GM23248 (cell line): ENCODE results near the gene KCNA2. TPM values are rescaled to one million over a fixed set of nuclear protein-coding genes. Genes with fewer than 3 reads are reported as not detected.

Experiments used
- DNase-seq: peaks from one replicate; pipeline ENCODE4 v3.0.0-alpha.2; 2015
- H2AFZ ChIP-seq: fragments of 200-600 bp; sonication (generic); 2 replicates; pipeline ENCODE4 v1.6.1; 2016; ENCODE audit warnings: antibody characterized with exemption
- H3F3A ChIP-seq: fragments of 200-600 bp; sonication (generic); 2 replicates; pipeline ENCODE4 v1.6.1; 2016; ENCODE audit warnings: mild to moderate bottlenecking, antibody characterized with exemption, mixed run types; ENCODE audit not compliant: insufficient read depth
- H3K27ac ChIP-seq: fragments of 200-600 bp; sonication (generic); 2 replicates; pipeline ENCODE4 v1.5.1; 2016; ENCODE audit warnings: mild to moderate bottlenecking
- H3K27me3 ChIP-seq: fragments of 200-600 bp; sonication (generic); replicated peaks from 2 replicates; pipeline ENCODE4 v1.6.1; 2016; ENCODE audit warnings: mild to moderate bottlenecking; ENCODE audit not compliant: insufficient read depth
- H3K36me3 ChIP-seq: fragments of 200-600 bp; sonication (generic); 2 replicates; pipeline ENCODE4 v1.6.1; 2016; ENCODE audit warnings: low read depth, mild to moderate bottlenecking
- H3K4me1 ChIP-seq: fragments of 200-600 bp; sonication (generic); 2 replicates; pipeline ENCODE4 v1.6.1; 2016; ENCODE audit warnings: mild to moderate bottlenecking; ENCODE audit not compliant: insufficient read depth
- H3K4me2 ChIP-seq: fragments of 200-600 bp; sonication (generic); one replicate; pipeline ENCODE4 v1.6.1; 2016; ENCODE audit warnings: mild to moderate bottlenecking; ENCODE audit not compliant: unreplicated experiment
- H3K4me3 ChIP-seq: fragments of 200-600 bp; sonication (generic); 2 replicates; pipeline ENCODE4 v1.5.1; 2016; ENCODE audit warnings: mild to moderate bottlenecking
- H3K79me2 ChIP-seq: fragments of 200-600 bp; sonication (generic); 2 replicates; pipeline ENCODE4 v1.6.1; 2016; ENCODE audit warnings: mild to moderate bottlenecking; ENCODE audit not compliant: insufficient read depth
- H3K9ac ChIP-seq: fragments of 200-600 bp; sonication (generic); 2 replicates; pipeline ENCODE4 v1.6.1; 2016; ENCODE audit warnings: mild to moderate bottlenecking
- H3K9me2 ChIP-seq: fragments of 200-600 bp; sonication (generic); 2 replicates; pipeline ENCODE4 v1.6.1; 2016; ENCODE audit warnings: mixed run types, mild to moderate bottlenecking, moderate library complexity; ENCODE audit not compliant: insufficient read depth
- H3K9me3 ChIP-seq: fragments of 200-600 bp; sonication (generic); one replicate; pipeline ENCODE4 v1.6.1; 2017; ENCODE audit warnings: low read depth
- H4K20me1 ChIP-seq: fragments of 200-600 bp; sonication (generic); 2 replicates; pipeline ENCODE4 v1.6.0; 2016; ENCODE audit not compliant: insufficient read depth
- EZH2 ChIP-seq: fragments of 200-600 bp; sonication (generic); IDR thresholded peaks from 2 replicates; pipeline ENCODE4 v1.6.1; 2018; ENCODE audit warnings: antibody characterized with exemption, mild to moderate bottlenecking; ENCODE audit not compliant: insufficient read depth, poor library complexity, severe bottlenecking
- EZH2phosphoT487 ChIP-seq: fragments of 200-600 bp; sonication (generic); IDR thresholded peaks from 2 replicates; pipeline ENCODE4 v1.6.1; 2018; ENCODE audit warnings: antibody characterized with exemption, moderate library complexity, mild to moderate bottlenecking, low read depth; ENCODE audit not compliant: insufficient read depth
- WGBS, 2 experiments: methylation state at CpG; one replicate each; pipeline ENCODE4 v1.1.6; 2015 to 2017; ENCODE audit warnings: low lambda C conversion rate in 2 of 2, low coverage in 1 of 2; ENCODE audit errors: missing lambda C conversion rate in 2 of 2; 5-methylcytosine and 5-hydroxymethylcytosine counted together
- in situ Hi-C: fragments of 300-500 bp; cut with MboI; formaldehyde crosslinking; loops from 2 replicates; pipeline ENCODE4 v1.15.0; 2020
- polyA plus RNA-seq: library from polyadenylated mRNA; unstranded; fragments of >200 nt; fragmentation: Nextera tagmentation; extraction: Ambion mirVana; gene quantifications from 2 replicates; pipeline ENCODE4 v1.2.1, GENCODE V29; 2016
- total RNA-seq: library from RNA; depleted of rRNA; stranded (reverse); fragments of >200 nt; shearing (Covaris generic); gene quantifications from 2 replicates; pipeline ENCODE4 v1.2.3, GENCODE V29; 2014

Gene KCNA2
- total and polyA plus RNA-seq, 2 experiments from 2014 or later = not detected

DNA sequence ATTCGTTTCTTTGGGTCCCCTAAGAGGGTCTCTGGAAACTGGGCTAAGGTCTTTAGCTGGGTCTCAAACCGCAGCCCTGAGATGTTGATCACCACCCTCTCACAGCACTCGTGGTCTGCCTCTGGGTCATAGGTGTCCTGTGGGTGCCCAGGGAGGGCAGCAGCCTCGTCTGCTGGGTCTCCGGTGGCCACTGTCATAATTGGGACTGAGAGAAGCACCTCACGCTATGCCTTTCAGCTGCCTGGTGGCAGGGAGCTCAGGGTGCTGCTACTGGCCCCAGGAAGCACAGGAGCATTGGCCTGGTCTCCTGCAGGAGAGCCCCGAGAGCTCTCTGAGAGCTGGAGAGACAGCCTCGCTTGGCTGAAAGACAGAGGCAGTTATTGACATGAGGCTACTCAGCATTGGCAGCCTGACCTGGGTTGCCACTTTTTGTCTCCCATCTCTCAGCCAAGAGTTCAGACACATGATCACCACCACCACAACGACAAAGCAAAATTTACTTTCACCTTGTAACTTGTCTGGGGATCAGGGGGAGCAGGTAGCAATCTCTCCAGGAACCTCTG, 1.5 kb downstream of the KCNA2 start:
- H3K4me2 ChIP-seq = no peak overlapping the region
- no peak overlapping the region for H3K9ac ChIP-seq
- peaks cover 53% of the 10 kb centered on the region for H3K27me3 ChIP-seq
- H3K4me3 ChIP-seq = no peak overlapping the region
- H3K27ac ChIP-seq = no peak overlapping the region
- no peaks in the 10 kb centered on the region for H3K9me3 ChIP-seq
- no peaks in the 10 kb centered on the region for H3K79me2 ChIP-seq
- TF ChIP-seq EZH2phosphoT487 (no peak), EZH2 (no peak)
- 0 out of 2 replicates have a peak, but pooled peaks cover 3% of the 10 kb centered on the region for H3K4me1 ChIP-seq
- 52 to 60% methylated on average over 9 of the region's 9 CpGs for WGBS, 2 experiments
- no peaks in the 10 kb centered on the region for H3K9me2 ChIP-seq
- no peaks in the 10 kb centered on the region for H3F3A ChIP-seq
- no peak for DNase-seq
- H3K36me3 ChIP-seq = no peaks in the 10 kb centered on the region
- in situ Hi-C loops = no loop called here
- H2AFZ ChIP-seq = no peak overlapping the region
- H4K20me1 ChIP-seq = no peaks in the 10 kb centered on the region

DNA sequence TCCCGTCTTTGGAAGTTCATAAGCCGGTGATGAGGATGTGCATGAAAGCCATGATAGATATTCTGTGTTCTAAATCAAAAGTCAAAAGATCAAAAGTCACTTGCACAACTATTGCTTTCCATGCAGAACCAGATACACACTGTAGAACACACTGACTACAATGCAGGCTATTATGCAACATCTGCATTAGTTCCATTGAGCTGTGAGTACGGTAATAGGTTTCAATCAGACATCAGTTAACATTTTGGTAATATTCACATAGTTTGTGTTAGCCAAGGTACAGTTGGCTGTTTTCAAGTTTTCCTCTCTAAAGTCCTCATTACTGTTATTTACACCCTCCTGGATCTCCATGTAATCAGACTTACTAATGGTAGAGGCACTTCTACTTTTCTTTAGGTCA, 3.1 kb downstream of the KCNA2 start:
- in situ Hi-C loops = no loop called here
- no peaks in the 10 kb centered on the region for H3K79me2 ChIP-seq
- no peak for TF ChIP-seq EZH2
- TF ChIP-seq EZH2phosphoT487 = no peak
- H3K36me3 ChIP-seq = no peaks in the 10 kb centered on the region
- 67 to 83% methylated on average over 3 of the region's 3 CpGs for WGBS, 2 experiments
- peaks cover 37% of the 10 kb centered on the region for H3K27me3 ChIP-seq
- no peak overlapping the region for H3K4me2 ChIP-seq
- H3K9me2 ChIP-seq = no peaks in the 10 kb centered on the region
- H3K4me3 ChIP-seq = no peak overlapping the region
- no peak overlapping the region for H3K27ac ChIP-seq
- H3K4me1 ChIP-seq = 0 out of 2 replicates have a peak, but pooled peaks cover 3% of the 10 kb centered on the region
- no peaks in the 10 kb centered on the region for H3F3A ChIP-seq
- no peaks in the 10 kb centered on the region for H4K20me1 ChIP-seq
- no peak overlapping the region for H2AFZ ChIP-seq
- no peak overlapping the region for H3K9ac ChIP-seq
- H3K9me3 ChIP-seq = no peaks in the 10 kb centered on the region
- DNase-seq = no peak

DNA sequence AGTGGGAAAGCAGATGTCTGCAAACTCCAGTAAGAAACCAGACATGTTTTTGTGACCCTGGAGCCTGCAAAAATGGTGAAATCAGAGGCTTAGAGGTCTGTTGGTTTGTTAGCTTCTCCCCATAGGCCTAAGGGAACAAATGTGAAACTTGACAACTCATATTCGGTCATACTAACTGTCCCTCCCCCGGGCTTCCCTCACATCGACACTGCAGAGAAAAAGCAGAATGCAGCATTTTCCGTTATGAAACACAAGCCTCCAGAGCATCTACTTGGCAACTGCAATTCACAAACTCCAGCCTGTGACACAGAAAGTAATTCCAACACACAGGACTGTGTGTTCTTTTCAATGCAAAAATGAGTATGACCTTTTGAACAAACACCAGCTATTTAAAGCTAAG, 3.7 kb downstream of the KCNA2 start:
- no peak overlapping the region for H3K4me3 ChIP-seq
- no peak overlapping the region for H3K27ac ChIP-seq
- TF ChIP-seq EZH2 = no peak
- TF ChIP-seq EZH2phosphoT487 = no peak
- no peaks in the 10 kb centered on the region for H4K20me1 ChIP-seq
- no peaks in the 10 kb centered on the region for H3K36me3 ChIP-seq
- H3K79me2 ChIP-seq = no peaks in the 10 kb centered on the region
- WGBS, 2 experiments = 39 to 42% methylated on average over 4 of the region's 4 CpGs
- 0 out of 2 replicates have a peak, but pooled peaks cover 3% of the 10 kb centered on the region for H3K4me1 ChIP-seq
- no peak overlapping the region for H3K9ac ChIP-seq
- no peak overlapping the region for H3K4me2 ChIP-seq
- no peaks in the 10 kb centered on the region for H3K9me3 ChIP-seq
- in situ Hi-C loops = no loop called here
- no peak overlapping the region for H2AFZ ChIP-seq
- no peaks in the 10 kb centered on the region for H3F3A ChIP-seq
- H3K27me3 ChIP-seq = peaks cover 31% of the 10 kb centered on the region
- no peak for DNase-seq
- no peaks in the 10 kb centered on the region for H3K9me2 ChIP-seq

DNA sequence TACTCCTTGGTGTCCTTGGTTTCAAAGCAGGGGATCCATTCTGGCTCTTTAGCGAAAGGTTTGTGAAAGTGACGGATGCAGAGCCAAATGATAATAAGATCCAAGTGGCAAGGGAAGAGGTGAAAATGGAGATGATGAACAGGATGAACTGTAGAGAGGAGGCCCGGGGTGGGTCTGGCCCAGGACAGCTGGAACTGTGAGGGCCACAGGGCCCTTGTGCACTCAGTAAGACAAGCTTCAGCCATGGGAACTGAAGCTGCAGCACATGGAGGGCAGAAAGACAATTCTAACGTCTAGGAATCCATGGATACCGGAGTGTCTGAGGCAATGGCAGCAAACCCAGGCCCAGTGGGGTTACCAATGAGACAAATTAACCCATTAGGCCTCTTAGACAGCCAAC, 4.8 kb downstream of the KCNA2 start:
- Histone ChIP-seq H3K27ac (no peak overlapping the region), H3K4me1 (no peaks in the 10 kb centered on the region), H3K4me3 (no peak overlapping the region), H3K9me2 (no peaks in the 10 kb centered on the region), H3F3A (no peaks in the 10 kb centered on the region), H4K20me1 (no peaks in the 10 kb centered on the region), H2AFZ (no peak overlapping the region), H3K4me2 (no peak overlapping the region), H3K9ac (no peak overlapping the region), H3K36me3 (no peaks in the 10 kb centered on the region), H3K27me3 (peaks cover 22% of the 10 kb centered on the region), H3K9me3 (no peaks in the 10 kb centered on the region), H3K79me2 (no peaks in the 10 kb centered on the region)
- in situ Hi-C loops = no loop called here
- no peak for DNase-seq
- no peak for TF ChIP-seq EZH2
- no peak for TF ChIP-seq EZH2phosphoT487
- WGBS, 2 experiments = 29 to 32% methylated on average over 5 of the region's 5 CpGs
